Kidney epithelial cell (primary cell): ENCODE measurements around the gene ITGB1BP2. TPM values are rescaled to one million over a fixed set of nuclear protein-coding genes. Genes with fewer than 3 reads are reported as not detected.
"Not testable (repeated sequence)": the region's sequence is repeated elsewhere in the genome, so short reads cannot be mapped to it uniquely, and the experiment has no call there.

ENCODE experiments used
- DNase-seq: peaks from one replicate; pipeline ENCODE4 v3.0.0-alpha.2; 2010; ENCODE audit warnings: low read depth
- H3K27me3 ChIP-seq: 2 replicates; pipeline ENCODE4 v1.6.0; 2011; ENCODE audit warnings: low read length; ENCODE audit not compliant: control insufficient read depth, insufficient read depth
- H3K36me3 ChIP-seq: 2 replicates; pipeline ENCODE4 v1.5.1; 2011; ENCODE audit warnings: low read length; ENCODE audit not compliant: control insufficient read depth, insufficient read depth
- H3K4me3 ChIP-seq: 2 replicates; pipeline ENCODE4 v1.5.1; 2011; ENCODE audit warnings: low read depth, mild to moderate bottlenecking, control low read depth, low read length
- CTCF ChIP-seq: IDR thresholded peaks from 2 replicates; pipeline ENCODE4 v1.5.1; 2011; ENCODE audit warnings: mild to moderate bottlenecking, moderate library complexity, low read length, control low read depth, inconsistent platforms; ENCODE audit not compliant: insufficient read depth, poor library complexity, severe bottlenecking
- total RNA-seq: library from RNA; depleted of rRNA; stranded (reverse); fragments of >200 nt; gene quantifications from 2 replicates; pipeline ENCODE4 v1.2.3, GENCODE V29; 2015

Gene ITGB1BP2
- total RNA-seq, 1 donor from 2014 or later: 1.1 TPM

DNA sequence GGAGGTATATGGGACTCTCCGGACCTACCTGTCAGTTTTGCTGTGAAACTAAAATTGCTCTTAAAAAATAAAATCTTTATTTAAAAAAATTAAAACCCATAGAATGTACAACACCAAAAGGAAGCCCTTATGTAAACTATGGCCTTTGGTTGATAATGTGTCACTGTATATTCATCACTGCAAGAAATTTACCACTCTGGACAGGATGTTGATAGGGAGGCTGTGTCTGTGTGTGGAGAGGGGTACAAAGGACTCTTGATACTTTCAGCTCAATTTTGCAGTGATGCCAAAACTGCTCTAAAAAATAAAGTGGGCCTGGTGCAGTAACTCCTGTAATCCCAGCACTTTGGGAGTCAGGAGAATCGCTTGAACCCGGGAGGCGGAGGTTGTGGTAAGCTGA lies 44.7 kb upstream of the ITGB1BP2 start:
- H3K36me3 ChIP-seq: no peaks in the 10 kb centered on the region
- no peak for TF ChIP-seq CTCF

DNA sequence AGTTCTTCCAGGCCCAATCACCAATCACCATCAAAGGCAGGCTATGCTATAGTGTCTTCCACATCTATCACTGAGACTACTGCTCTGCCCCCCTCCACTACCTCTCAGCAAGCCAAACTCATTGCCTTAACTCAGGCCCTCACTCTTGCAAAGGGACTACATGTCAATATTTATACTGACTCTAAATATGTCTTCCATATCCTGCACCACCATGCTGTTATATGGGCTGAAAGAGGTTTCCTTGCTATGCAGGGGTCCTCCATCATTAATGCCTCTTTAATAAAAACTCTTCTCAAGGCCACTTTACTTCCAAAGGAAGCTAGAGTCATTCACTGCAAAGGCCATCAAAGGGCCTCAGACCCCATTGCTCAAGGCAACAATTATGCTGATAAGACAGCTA lies 32.9 kb upstream of the ITGB1BP2 start:
- H3K36me3 ChIP-seq, H3K4me3 ChIP-seq, DNase-seq, H3K27me3 ChIP-seq: not testable (repeated sequence)

More for the DNA sequence above, 44.7 kb upstream of the ITGB1BP2 start:
- DNase-seq: no peak
- Histone ChIP-seq H3K27me3 (no peaks in the 10 kb centered on the region), H3K4me3 (no peak overlapping the region)

GRCh38 chrX:71269801-71270395 lies 31.7 kb upstream of the ITGB1BP2 start:
- no peak overlapping the region for H3K4me3 ChIP-seq
- no peak for TF ChIP-seq CTCF
- no peaks in the 10 kb centered on the region for H3K27me3 ChIP-seq
- no peak for DNase-seq
- H3K36me3 ChIP-seq: no peaks in the 10 kb centered on the region

- not testable (repeated sequence) for H3K36me3 ChIP-seq, H3K4me3 ChIP-seq, DNase-seq, H3K27me3 ChIP-seq
These were observed 29.2 kb upstream of the ITGB1BP2 start for GRCh38 chrX:71272313-71272712.

DNA sequence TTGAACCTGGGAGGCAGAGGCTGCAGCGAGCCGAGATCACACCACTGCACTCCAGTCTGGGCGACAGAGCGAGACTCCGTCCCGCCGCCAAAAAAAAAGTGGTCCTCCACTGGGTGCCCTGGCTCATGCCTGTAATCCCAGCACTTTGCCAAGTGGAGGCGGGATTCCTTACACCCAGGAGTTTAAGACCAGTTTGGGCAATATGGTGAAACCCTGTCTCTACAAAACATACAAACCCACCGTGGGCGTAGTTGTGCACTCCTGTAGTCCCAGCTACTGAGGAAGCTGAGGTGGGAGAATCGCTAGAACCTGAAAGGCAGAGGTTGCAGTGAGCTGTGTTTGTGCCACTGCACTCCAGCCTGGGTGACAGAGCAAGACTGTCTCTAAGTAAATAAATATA lies 20.2 kb upstream of the ITGB1BP2 start:
- H3K36me3 ChIP-seq, H3K27me3 ChIP-seq, H3K4me3 ChIP-seq, DNase-seq: not testable (repeated sequence)

GRCh38 chrX:71282514-71283402 lies 18.8 kb upstream of the ITGB1BP2 start:
- no peaks in the 10 kb centered on the region for H3K27me3 ChIP-seq
- no peaks in the 10 kb centered on the region for H3K36me3 ChIP-seq
- TF ChIP-seq CTCF: no peak
- DNase-seq: peak; percentile 51
- H3K4me3 ChIP-seq: peak overlapping the region; percentile 37

GRCh38 chrX:71283403-71284143 lies 18.0 kb upstream of the ITGB1BP2 start, which contains the start of gene NONO:
NONO (plus strand) TSS chrX:71283635; CDS start chrX:71290638, 7,003 bp downstream.
- Histone ChIP-seq H3K4me3 (peak within 1 kb of the TSS; percentile 83), H3K27me3 (no peaks in the 10 kb centered on the region), H3K36me3 (no peaks in the 10 kb centered on the region)
- peak; percentile 86 for DNase-seq
- TF ChIP-seq CTCF: no peak
